CD4-positive, alpha-beta memory T cell (primary cell): ENCODE measurements around the gene SLC25A42. TPM values are rescaled to one million over a fixed set of nuclear protein-coding genes. Genes with fewer than 3 reads are reported as not detected.
A peak's percentile ranks its signal among the peaks of the same experiment; 100 is the strongest.

Experiments
- CTCF ChIA-PET: fragments of 350-600 bp; sonication (Branson Sonifier 250); formaldehyde crosslinking; loops from one replicate; lab custom pipeline; 2021; ENCODE audit warnings: inconsistent platforms; ENCODE audit not compliant: partially characterized antibody; lab: Charles Lee
- POLR2A ChIA-PET: fragments of 350-600 bp; sonication (Branson Sonifier 250); formaldehyde crosslinking; loops from one replicate; lab custom pipeline; 2021; ENCODE audit not compliant: partially characterized antibody; lab: Charles Lee
- DNase-seq, 5 donors: peaks; one replicate each; pipeline versions ENCODE4 v3.0.0 to v3.0.0-alpha.2; 2020 to 2022; ENCODE audit warnings: mixed read lengths in 1 of 5
- H3K27ac ChIP-seq: one replicate; pipeline ENCODE4 v1.7.0; 2013; ENCODE audit warnings: low read depth, low read length
- H3K27me3 ChIP-seq: 2 replicates; pipeline ENCODE4 v1.7.0; 2013; ENCODE audit warnings: mild to moderate bottlenecking, low read length, moderate library complexity; ENCODE audit not compliant: insufficient read depth
- H3K36me3 ChIP-seq: 2 replicates; pipeline ENCODE4 v1.7.0; 2013; ENCODE audit warnings: mild to moderate bottlenecking, low read length, moderate library complexity; ENCODE audit not compliant: insufficient read depth
- H3K4me1 ChIP-seq: 2 replicates; pipeline ENCODE4 v1.7.0; 2013; ENCODE audit warnings: mild to moderate bottlenecking, low read length, moderate library complexity; ENCODE audit not compliant: insufficient read depth
- H3K4me3 ChIP-seq, 2 donors: one replicate each; pipeline ENCODE4 v1.7.0; 2013; ENCODE audit warnings: low read length in 2 of 2, mild to moderate bottlenecking in 1 of 2
- H3K9me3 ChIP-seq, 2 donors: one replicate each; pipeline ENCODE4 v1.7.0; 2013; ENCODE audit warnings: low read length in 2 of 2, control low read depth in 1 of 2; ENCODE audit not compliant: control insufficient read depth in 1 of 2
- H3K27ac Mint-ChIP-seq, 7 donors: one replicate each; pipeline ENCODE4 v1.8.0; 2020 to 2021; ENCODE audit warnings: mixed read lengths in 7 of 7, mild to moderate bottlenecking in 6 of 7, inconsistent platforms in 3 of 7, moderate library complexity in 3 of 7
- H3K27me3 Mint-ChIP-seq, 2 donors: one replicate each; pipeline ENCODE4 v1.8.0; 2020 to 2021; ENCODE audit warnings: mixed read lengths in 2 of 2
- H3K36me3 Mint-ChIP-seq, 2 donors: one replicate each; pipeline ENCODE4 v1.8.0; 2020 to 2021; ENCODE audit warnings: mixed read lengths in 2 of 2, inconsistent platforms in 1 of 2, mild to moderate bottlenecking in 1 of 2
- H3K4me1 Mint-ChIP-seq, 4 donors: one replicate each; pipeline ENCODE4 v1.8.0; 2020 to 2021; ENCODE audit warnings: mixed read lengths in 4 of 4, mild to moderate bottlenecking in 1 of 4
- H3K4me3 Mint-ChIP-seq, 8 donors: one replicate each; pipeline ENCODE4 v1.8.0; 2020 to 2021; ENCODE audit warnings: mixed read lengths in 8 of 8, mild to moderate bottlenecking in 7 of 8, moderate library complexity in 6 of 8, inconsistent platforms in 3 of 8
- H3K9me3 Mint-ChIP-seq, 8 donors: one replicate each; pipeline ENCODE4 v1.8.0; 2020 to 2021; ENCODE audit warnings: mixed read lengths in 8 of 8, mild to moderate bottlenecking in 5 of 8, inconsistent platforms in 3 of 8, moderate library complexity in 1 of 8
- intact Hi-C: fragments of 100-400 bp; cut with micrococcal nuclease; formaldehyde crosslinking; loops from one replicate; pipeline ENCODE4 v1.15.1; 2023
- polyA plus RNA-seq, 2 donors: library from polyadenylated mRNA; unstranded; fragments of 300-500 nt; fragmentation: Illumina TruSeq; gene quantifications; one replicate each; pipeline ENCODE4 v1.2.3, GENCODE V29; 2021
- total RNA-seq, 2 experiments: library from RNA; stranded (reverse); gene quantifications; one replicate each; pipeline ENCODE4 v1.2.3, GENCODE V29; 2021

Gene SLC25A42
- total and polyA plus RNA-seq, 4 experiments from 2014 or later = 11.3 to 31.6 (median 21.0) TPM

DNA sequence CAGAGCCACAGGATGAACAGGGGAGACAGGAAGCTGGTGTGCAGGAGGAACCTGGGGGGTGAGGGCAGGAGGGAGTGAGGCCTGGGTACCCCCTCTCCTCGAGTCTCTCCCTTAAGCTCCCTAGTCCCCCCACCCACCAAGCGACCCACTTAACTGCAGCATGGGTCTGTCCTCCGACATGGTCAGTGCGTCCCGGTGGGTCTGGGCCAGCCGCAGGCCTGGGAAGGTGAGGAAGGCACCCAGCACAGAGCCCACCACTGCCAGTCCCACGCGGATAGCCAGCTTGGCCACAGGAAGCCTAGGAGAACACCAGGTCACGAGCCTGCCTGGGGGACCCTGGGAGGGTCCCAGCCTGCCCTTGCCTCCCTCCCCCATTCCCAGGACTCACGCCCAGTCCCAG lies 57.6 kb downstream of the SLC25A42 start:
- no peak overlapping the region for H3K27ac ChIP-seq
- no peak overlapping the region for H3K4me3 Mint-ChIP-seq
- no peaks in the 10 kb centered on the region for H3K9me3 ChIP-seq
- H3K4me1 ChIP-seq = no peaks in the 10 kb centered on the region
- intact Hi-C loops = no loop called here
- H3K4me1 Mint-ChIP-seq = no peaks in the 10 kb centered on the region
- no peaks in the 10 kb centered on the region for H3K27me3 ChIP-seq
- POLR2A ChIA-PET = interaction anchor here (0.7 kb wide), 1 partner anchor 17 kb away, joined by 3 read pairs; no protein-coding TSS in a partner anchor
- peaks cover 5% of the 10 kb centered on the region for H3K36me3 ChIP-seq
- no peak overlapping the region for H3K4me3 ChIP-seq
- CTCF ChIA-PET = no interaction called here
- peaks cover 0 to 7% (median 6%) of the 10 kb centered on the region in 8 donors for H3K9me3 Mint-ChIP-seq
- peaks cover 11 to 19% of the 10 kb centered on the region in 2 donors for H3K36me3 Mint-ChIP-seq
- no peak for DNase-seq
- H3K27ac Mint-ChIP-seq = no peak overlapping the region
- H3K27me3 Mint-ChIP-seq = no peaks in the 10 kb centered on the region

DNA sequence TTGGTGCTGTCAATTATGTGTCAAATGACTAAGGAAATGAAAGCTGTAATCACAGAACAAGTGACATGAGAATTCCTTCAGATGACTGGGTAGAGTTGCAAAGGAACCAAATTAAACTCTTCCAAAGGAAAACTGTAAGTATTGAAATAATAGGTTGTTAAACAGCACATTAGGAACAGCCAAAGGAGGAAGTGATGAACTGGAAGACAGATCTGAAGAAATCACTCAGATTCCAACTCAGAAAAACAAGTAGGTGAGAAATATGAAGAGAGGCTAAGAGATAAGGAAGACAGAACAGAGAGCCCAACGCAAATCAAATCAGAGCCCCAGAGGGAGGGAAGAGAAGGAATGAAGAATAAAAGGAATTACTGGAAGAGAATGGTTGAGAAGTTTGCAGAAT lies 59.1 kb downstream of the SLC25A42 start:
- POLR2A ChIA-PET = no interaction called here
- Mint-ChIP-seq H3K27ac (peak overlapping the region in 1 of 7 donors; percentile 12), H3K4me1 (peaks cover 0 to 1% (median 0%) of the 10 kb centered on the region in 4 donors), H3K9me3 (peaks cover 0 to 7% (median 6%) of the 10 kb centered on the region in 8 donors), H3K4me3 (no peak overlapping the region), H3K36me3 (peaks cover 11 to 18% of the 10 kb centered on the region in 2 donors), H3K27me3 (no peaks in the 10 kb centered on the region)
- no peaks in the 10 kb centered on the region for H3K9me3 ChIP-seq
- no peaks in the 10 kb centered on the region for H3K4me1 ChIP-seq
- no peak overlapping the region for H3K4me3 ChIP-seq
- intact Hi-C loops = no loop called here
- no peak for DNase-seq
- no peaks in the 10 kb centered on the region for H3K27me3 ChIP-seq
- H3K27ac ChIP-seq = no peak overlapping the region
- CTCF ChIA-PET = no interaction called here
- H3K36me3 ChIP-seq = peaks cover 5% of the 10 kb centered on the region

DNA sequence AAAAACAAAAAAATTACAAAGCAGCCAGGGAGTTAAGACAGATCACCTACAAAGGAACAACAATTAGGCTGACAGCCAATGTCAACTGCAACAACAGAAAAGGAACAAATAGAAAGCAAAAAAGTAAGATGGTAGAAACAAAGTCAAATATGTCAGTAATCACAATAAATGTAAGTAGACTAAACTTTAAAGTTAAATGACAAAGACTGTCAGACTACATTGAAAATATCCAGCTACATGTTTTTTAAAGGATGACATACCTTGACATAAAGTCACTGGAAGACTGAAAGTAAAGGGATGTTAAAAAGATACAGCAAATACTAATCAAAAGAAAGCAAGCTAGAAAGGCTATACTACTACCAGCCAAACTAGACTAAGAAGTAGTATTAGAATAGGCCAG lies 59.6 kb downstream of the SLC25A42 start:
- Histone ChIP-seq H3K4me3 (no peak overlapping the region), H3K9me3 (no peaks in the 10 kb centered on the region), H3K4me1 (no peaks in the 10 kb centered on the region), H3K27ac (no peak overlapping the region), H3K36me3 (peaks cover 5% of the 10 kb centered on the region), H3K27me3 (no peaks in the 10 kb centered on the region)
- ChIA-PET CTCF (no interaction called here), POLR2A (no interaction called here)
- peaks cover 0 to 1% (median 0%) of the 10 kb centered on the region in 4 donors for H3K4me1 Mint-ChIP-seq
- H3K27ac Mint-ChIP-seq = no peak overlapping the region
- H3K9me3 Mint-ChIP-seq = peaks cover 0 to 7% (median 6%) of the 10 kb centered on the region in 8 donors
- no peak for DNase-seq
- intact Hi-C loops = no loop called here
- no peaks in the 10 kb centered on the region for H3K27me3 Mint-ChIP-seq
- peaks cover 11 to 20% of the 10 kb centered on the region in 2 donors for H3K36me3 Mint-ChIP-seq
- H3K4me3 Mint-ChIP-seq = no peak overlapping the region

DNA sequence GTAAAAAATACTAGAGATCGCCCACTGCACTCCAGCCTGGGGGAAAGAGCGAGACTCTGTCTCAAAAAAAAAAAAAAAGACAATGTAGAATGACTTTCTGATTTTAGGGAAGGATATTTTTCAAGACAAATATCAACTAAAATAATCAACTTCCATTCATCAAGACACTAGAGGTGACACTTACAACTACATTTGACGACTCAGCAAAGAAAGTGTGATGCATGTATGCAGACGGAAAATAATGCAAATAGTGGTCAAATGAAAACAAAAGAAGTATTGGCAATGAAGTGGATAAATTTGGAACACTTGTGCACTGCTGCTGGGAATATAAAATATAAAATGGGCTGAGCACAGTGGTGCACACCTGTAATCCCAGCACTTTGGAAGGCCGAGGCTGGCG lies 62.3 kb downstream of the SLC25A42 start:
- Histone ChIP-seq H3K4me1 (no peaks in the 10 kb centered on the region), H3K27me3 (no peaks in the 10 kb centered on the region), H3K27ac (no peak overlapping the region), H3K9me3 (no peaks in the 10 kb centered on the region), H3K36me3 (no peaks in the 10 kb centered on the region), H3K4me3 (no peak overlapping the region)
- ChIA-PET CTCF (no interaction called here), POLR2A (no interaction called here)
- intact Hi-C loops = no loop called here
- peaks cover 0 to 7% (median 6%) of the 10 kb centered on the region in 8 donors for H3K9me3 Mint-ChIP-seq
- peaks cover 11 to 27% of the 10 kb centered on the region in 2 donors for H3K36me3 Mint-ChIP-seq
- H3K4me3 Mint-ChIP-seq = no peak overlapping the region
- DNase-seq = no peak
- no peaks in the 10 kb centered on the region for H3K27me3 Mint-ChIP-seq
- H3K27ac Mint-ChIP-seq = no peak overlapping the region
- peaks cover 0 to 1% (median 0%) of the 10 kb centered on the region in 4 donors for H3K4me1 Mint-ChIP-seq

DNA sequence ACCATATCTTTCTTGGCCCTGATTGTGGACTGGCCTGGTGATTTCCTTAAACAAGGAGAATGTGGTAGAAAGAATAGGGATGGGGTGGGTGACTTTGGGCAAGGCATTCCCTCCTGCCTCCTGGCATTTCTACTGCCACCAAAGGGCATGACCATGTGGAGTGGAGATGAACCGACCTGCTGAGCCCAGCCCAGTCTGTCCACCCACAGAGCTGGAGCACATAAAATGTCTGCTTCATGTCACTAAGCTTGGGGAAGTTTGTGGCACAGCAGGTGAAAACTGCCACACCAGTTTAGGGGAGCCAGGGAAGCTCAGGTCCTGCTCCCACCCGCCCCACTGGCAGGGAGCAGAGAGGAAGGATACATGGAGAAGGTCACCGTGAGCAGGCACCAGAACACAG lies 68.2 kb downstream of the SLC25A42 start:
- Mint-ChIP-seq H3K4me1 (peaks cover 1 to 8% (median 7%) of the 10 kb centered on the region in 4 donors), H3K4me3 (no peak overlapping the region), H3K27ac (no peak overlapping the region), H3K27me3 (no peaks in the 10 kb centered on the region), H3K36me3 (peaks cover 3 to 22% of the 10 kb centered on the region in 2 donors), H3K9me3 (peaks cover 0 to 11% (median 2%) of the 10 kb centered on the region in 8 donors)
- intact Hi-C loops = no loop called here
- Histone ChIP-seq H3K4me3 (no peak overlapping the region), H3K9me3 (peaks cover 0 to 4% of the 10 kb centered on the region in 2 donors), H3K4me1 (peaks cover 5% of the 10 kb centered on the region), H3K27ac (no peak overlapping the region), H3K36me3 (no peaks in the 10 kb centered on the region), H3K27me3 (no peaks in the 10 kb centered on the region)
- POLR2A ChIA-PET = no interaction called here
- DNase-seq = no peak
- CTCF ChIA-PET = interaction anchor here (0.8 kb wide), 1 partner anchor 9 kb away, joined by 3 read pairs; no protein-coding TSS in a partner anchor

DNA sequence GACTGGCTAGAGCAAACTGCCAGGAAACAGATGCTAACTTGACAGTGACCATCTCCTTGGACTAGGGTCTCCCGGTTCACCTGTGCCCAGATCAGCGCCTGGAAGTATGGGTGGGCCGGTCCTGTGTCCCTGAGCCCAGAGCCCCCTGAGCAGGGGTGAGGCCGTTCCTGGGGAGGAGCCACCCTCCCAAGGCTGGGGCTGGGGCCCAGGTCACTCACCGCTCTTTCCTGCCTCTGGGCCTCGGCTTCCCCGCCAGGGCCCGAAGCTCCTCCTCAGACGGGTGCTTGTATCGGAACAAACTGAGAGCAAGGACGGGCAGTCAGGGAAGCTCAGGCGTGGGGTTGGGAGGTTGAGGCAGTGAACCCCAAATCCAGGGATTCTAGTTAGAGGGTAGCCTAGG lies 69.1 kb downstream of the SLC25A42 start:
- no peak for DNase-seq
- H3K4me3 ChIP-seq = no peak overlapping the region
- Mint-ChIP-seq H3K9me3 (peaks cover 0 to 11% (median 2%) of the 10 kb centered on the region in 8 donors), H3K27me3 (no peaks in the 10 kb centered on the region), H3K27ac (no peak overlapping the region), H3K36me3 (peaks cover 3 to 20% of the 10 kb centered on the region in 2 donors), H3K4me1 (peaks cover 4 to 16% (median 10%) of the 10 kb centered on the region in 4 donors), H3K4me3 (no peak overlapping the region)
- intact Hi-C loops = no loop called here
- ChIA-PET POLR2A (no interaction called here), CTCF (interaction anchor here (1.4 kb wide), 1 partner anchor 17 kb away, joined by 3 read pairs; no protein-coding TSS in a partner anchor)
- no peak overlapping the region for H3K27ac ChIP-seq
- no peaks in the 10 kb centered on the region for H3K36me3 ChIP-seq
- peaks cover 0 to 4% of the 10 kb centered on the region in 2 donors for H3K9me3 ChIP-seq
- peaks cover 14% of the 10 kb centered on the region for H3K4me1 ChIP-seq
- H3K27me3 ChIP-seq = no peaks in the 10 kb centered on the region

DNA sequence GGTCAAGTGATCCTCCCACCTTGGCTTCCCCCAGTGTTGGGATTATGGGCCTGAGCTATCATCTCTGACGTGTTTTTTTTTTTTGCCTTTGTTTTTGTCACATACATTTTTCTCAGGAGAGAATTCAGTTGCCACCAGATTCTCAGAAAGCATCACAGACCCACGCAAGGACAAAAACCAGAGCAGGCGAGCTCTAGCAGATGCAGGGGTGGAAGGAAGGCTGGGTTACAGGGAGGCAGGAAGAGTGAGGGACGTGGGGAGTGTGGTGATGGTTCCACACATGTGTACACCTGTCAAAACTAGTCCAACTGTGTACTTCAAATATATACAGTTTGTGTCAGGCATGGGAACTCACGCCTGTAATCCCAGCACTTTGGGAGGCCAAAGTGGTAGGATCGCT lies 70.2 kb downstream of the SLC25A42 start:
- no peak overlapping the region for H3K27ac Mint-ChIP-seq
- no peak overlapping the region for H3K4me3 Mint-ChIP-seq
- Histone ChIP-seq H3K4me1 (peaks cover 22% of the 10 kb centered on the region), H3K36me3 (no peaks in the 10 kb centered on the region), H3K27ac (no peak overlapping the region), H3K4me3 (no peak overlapping the region), H3K27me3 (no peaks in the 10 kb centered on the region), H3K9me3 (peaks cover 0 to 4% of the 10 kb centered on the region in 2 donors)
- peaks cover 10 to 25% (median 19%) of the 10 kb centered on the region in 4 donors for H3K4me1 Mint-ChIP-seq
- ChIA-PET POLR2A (no interaction called here), CTCF (interaction anchor here (1.4 to 2.8 kb wide), 2 partner anchors 18 to 79 kb away, joined by 3 to 11 read pairs; no protein-coding TSS in a partner anchor)
- DNase-seq = no peak
- H3K9me3 Mint-ChIP-seq = peaks cover 0 to 11% (median 2%) of the 10 kb centered on the region in 8 donors
- intact Hi-C loops = no loop called here
- H3K27me3 Mint-ChIP-seq = no peaks in the 10 kb centered on the region
- H3K36me3 Mint-ChIP-seq = peaks cover 5 to 15% of the 10 kb centered on the region in 2 donors
